Femur (tissue), 1 donor: ENCODE measurements around the gene MAPKAPK5.
"Not testable (repeated sequence)": the region's sequence is repeated elsewhere in the genome, so short reads cannot be mapped to it uniquely, and the experiment has no call there.

Experiments used
- DNase-seq: peaks from one replicate; pipeline ENCODE4 v3.0.0-alpha.2; 2017

Gene MAPKAPK5

DNA sequence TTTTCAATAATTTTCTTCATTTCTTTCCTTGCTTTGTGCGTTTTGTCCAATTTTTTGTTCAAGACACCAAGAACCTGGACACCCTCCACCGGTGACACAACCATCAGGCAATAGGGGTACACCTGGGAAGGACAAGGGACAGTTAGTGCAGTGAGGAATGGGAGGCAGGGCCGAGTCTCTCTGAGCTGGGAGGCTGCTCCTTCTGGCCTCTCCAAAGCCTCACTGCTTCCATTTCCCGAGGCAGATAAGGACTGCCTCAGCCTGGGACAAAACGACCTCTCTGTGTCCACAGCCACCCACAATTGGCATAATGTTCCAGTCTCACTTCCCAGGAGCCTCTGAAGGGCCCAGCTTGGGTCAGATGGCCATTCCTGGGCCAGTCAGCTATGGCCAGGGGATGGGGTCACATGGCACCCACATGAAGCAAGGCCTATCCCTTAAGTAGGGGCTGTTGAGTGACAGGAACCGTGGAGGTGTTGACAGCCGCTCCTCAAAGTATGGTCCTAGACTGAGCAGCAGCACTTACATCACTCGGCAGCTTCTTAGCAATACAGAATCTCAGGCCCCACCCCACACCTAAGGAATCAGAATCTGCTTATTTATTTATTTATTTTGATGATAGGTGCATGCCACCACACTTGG is 13.6 kb upstream of the MAPKAPK5 start:
- DNase-seq, result no peak

DNA sequence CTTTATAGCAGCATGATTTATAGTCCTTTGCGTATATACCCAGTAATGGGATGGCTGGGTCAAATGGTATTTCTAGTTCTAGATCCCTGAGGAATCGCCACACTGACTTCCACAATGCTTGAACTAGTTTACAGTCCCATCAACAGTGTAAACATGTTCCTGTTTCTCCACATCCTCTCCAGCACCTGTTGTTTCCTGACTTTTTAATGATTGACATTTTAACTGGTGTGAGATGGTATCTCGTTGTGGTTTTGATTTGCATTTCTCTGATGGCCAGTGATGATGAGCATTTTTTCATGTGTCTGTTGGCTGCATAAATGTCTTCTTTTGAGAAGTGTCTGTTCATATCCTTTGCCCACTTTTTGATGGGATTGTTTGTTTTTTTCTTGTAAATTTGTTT is 12.4 kb upstream of the MAPKAPK5 start:
- DNase-seq, result not testable (repeated sequence)

DNA sequence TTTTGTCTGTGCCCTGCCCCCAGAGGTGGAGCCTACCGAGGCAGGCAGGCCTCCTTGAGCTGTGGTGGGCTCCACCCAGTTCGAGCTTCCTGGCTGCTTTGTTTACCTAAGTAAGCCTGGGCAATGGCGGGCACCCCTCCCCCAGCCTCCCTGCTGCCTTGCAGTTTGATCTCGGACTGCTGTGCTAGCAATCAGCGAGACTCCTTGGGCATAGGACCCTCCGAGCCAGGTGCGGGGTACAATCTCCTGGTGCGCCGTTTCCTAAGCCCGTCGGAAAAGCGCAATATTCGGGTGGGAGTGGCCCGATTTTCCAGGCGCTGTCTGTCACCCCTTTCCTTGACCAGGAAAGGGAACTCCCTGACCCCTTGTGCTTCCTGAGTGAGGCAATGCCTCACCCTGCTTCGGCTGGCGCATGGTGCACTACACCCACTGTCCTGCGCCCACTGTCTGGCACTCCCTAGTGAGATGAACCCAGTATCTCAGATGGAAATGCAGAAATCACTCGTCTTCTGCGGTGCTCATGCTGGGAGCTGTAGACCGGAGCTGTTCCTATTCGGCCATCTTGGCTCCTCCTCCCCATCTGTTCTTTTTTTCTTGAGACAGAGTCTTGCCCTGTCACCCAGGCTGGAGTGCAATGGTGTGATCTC is 7.2 kb upstream of the MAPKAPK5 start:
- DNase-seq, result not testable (repeated sequence)

DNA sequence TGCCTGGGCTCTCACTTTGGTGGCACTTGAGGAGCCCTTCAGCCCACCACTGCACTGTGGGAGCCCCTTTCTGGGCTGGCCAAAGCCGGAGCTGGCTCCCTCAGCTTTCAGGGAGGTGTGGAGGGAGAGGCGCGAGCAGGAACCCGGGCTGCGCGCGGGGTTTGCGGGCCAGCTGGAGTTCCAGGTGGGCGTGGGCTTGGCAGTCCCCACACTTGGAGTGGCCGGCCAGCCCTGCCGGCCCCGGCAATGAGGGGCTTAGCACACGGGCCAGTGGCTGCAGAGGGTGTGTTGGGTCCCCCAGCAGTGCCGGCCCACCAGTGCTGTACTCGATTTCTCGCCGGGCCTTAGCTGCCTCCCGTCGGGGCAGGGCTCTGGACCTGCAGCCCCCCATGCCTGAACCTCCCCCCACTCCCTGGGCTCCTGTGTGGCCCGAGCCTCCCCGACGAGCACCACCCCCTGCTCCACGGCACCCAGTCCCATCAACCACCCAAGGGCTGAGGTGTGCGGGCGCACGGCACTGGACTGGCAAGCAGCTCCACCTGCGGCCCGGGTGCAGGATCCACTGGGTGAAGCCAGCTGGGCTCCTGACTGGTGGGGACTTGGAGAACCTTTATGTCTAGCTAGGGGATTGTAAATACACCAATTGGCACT is 6.4 kb upstream of the MAPKAPK5 start:
- DNase-seq, result not testable (repeated sequence)

DNA sequence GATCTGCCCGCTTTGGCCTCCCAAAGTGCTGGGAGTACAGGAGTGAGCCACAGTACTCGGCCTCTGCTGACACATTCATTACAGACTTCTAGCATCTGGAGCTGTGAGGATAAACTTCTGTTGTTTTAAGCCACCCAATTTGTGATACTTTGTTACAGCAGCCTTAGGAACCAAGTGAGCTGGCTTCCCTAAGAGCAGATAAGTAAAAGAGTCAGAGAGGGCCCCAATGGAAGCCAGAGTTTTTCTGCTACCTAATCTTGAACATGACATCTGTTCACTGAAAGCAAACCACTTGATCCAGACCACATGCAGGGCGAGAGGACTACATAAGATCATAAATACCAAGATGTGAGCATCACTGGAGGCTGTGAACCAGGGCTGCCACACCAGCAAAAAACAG is 3.7 kb upstream of the MAPKAPK5 start:
- no peak for DNase-seq

DNA sequence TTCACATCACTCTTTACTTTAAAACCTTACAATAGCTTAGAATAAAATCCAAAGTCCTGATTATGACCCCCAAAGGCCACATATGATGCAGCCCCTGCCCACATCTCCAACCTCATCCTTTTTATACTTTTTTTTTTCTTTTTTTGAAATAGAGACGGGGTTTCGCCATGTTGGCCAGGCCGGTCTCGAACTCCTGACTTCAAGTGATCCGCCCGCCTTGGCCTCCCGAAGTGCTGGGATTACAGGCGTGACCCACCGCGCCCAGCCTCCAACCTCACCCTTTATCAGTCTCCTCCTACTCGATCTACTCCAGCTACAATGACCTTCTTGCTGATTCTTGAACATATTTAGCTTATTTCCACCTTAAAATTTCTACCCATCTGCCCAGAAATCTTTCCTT is 1.2 kb upstream of the MAPKAPK5 start:
- DNase-seq, result no peak

DNA sequence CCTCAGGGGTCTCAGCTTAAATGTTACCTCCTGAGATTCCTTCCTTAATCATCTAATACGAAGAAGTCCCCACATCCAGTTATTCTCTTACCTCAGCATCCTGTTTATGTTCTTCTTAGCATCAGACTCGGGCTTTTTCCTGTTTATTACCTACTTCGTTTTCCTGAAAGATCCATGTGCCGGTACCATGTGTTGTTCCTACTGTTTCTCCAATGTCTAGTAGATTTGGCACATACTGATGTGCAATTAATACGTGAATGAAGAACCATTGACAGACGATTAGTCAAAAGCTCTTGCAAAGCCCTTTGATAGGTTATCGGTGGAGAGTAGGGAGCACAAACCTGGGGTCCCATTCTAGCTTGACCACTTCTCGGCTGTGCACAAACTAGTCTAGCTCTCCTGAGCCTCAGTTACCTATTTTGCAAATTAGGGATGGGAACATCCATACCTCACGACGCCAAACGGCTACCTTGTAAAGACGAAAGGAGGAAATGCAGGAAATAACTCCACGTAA is 735 bp upstream of the MAPKAPK5 start:
- no peak for DNase-seq

DNA sequence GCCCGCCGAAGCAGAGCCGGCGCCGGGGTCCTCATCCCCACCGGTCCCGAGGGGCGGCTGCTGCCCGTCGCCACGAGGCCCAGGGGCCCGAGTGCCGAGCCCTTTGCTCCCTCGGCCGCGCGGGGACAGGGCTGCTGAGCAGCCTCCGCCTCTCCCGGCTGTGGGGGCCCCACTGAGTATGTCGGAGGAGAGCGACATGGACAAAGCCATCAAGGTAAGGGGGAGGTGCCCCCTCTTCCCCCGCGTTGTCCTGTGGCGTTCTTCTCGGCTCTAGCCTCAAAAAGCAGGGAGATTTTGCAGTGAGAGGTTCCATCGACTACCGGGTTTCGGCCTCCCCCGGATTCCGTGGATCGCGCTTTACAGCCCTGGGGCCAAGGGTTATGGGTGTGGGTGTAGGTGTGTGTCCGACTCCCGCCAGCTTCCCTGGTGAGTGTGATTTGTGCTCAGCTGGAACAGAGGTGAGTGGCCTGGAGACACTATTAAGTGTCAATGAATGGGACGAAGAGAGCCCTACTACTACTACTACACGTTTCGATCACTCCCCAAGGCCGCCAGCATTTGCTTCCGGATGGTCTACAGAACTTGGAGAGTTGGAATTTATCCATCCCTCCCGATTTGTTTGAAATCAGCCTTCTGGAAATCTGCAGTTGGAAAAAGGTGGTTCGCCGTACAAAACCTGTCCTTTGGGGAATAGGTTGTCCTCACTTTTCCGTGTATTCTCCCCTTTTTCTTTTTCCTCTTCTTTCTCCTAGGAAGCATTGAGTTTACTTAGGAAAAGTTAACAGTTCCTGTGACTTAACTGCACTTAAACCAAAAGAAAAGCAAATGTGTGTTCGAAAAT is 748 bp downstream of the MAPKAPK5 start:
- no peak for DNase-seq

DNA sequence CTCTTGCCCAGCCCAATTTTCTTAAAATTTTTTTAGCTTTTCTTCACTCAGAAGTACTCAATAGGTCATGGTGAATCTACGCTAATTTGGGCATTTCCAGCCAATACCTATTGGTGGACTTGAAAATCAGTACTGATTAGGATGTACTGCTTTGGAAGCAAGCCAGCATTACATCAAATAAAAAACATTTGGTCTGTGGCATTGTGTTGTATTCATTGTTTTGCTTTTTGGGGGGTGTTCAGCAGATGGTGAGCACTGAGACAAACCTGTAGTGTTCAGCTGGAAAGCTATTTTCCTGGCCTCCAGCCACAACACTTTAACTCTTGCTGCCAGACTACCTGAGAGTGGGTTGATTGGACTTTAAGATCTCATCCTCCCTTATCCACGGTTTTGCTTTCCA is 4.0 kb downstream of the MAPKAPK5 start:
- DNase-seq, result no peak

DNA sequence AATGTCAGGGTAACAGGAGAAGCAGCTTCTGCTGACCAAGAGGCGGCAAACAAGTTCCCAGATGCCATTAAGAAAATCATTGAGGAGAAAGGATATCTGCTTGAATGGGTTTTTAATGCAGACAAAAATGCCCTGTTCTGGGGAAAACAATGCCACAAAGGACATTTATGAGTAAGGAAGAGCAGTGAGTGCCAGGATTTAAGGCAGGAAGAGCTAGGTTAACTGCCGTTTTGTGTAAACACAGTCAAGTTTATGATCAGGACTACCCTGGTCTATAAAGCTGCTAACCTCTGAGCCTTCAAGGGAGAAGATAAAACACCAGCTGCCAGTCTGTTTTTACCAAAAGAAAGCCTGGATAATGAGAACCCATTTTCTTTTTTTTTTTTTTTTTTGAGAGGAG is 8.5 kb downstream of the MAPKAPK5 start:
- no peak for DNase-seq

DNA sequence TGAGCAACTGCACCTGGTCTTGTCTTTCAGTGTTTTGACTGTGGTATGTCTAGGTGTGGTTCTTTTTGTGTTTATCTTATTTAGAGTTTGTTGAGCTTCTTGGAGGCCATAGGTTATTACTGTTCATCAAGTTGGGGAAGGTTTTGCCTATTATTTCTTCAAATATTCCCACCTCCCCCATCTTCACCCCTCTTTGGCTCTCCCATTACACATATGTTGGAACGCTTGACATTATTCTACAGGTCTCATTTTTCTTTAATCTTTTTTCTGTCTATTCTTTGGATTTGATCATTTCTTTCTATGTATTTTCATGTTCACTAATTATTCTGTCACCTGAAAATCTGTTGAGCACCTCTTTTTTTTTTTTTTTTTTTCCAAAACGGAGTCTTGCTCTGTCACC is 16.2 kb downstream of the MAPKAPK5 start:
- DNase-seq, result no peak

DNA sequence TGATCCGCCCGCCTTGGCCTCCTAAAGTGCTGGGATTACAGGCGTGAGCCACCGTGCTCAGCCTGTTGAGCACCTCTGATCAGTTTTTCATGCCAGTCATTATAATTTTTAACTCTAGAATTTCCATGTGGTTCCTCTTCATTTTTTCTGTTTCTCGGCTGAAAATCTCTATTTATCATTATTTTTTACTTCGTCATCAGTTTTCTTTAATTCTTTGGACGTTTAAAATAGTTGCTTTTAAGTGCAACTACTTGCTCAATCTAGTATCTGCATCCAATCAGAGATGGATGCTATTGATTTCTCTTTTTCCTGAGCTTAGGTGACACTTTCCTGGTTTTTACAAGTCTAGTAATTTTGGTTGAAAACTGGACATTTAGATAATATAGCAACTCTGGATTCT is 16.8 kb downstream of the MAPKAPK5 start:
- DNase-seq, result no peak

DNA sequence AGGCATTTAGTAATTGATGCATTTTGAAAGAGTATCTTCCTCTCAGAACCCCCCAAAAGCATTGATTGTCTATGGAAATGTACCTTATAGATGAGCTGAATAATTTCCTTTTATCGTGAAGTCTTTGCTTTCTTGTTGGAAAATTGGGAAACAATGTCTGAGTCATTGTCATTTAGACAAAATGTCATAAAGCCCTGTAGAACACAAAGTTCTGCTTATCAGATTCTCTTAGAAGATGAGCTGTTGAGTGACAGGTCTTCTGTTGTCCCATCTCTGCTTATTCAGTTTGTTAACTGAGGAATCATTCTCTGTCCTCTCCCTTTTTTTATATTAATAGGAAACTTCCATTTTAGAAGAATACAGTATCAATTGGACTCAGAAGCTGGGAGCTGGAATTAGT is 22.9 kb downstream of the MAPKAPK5 start:
- DNase-seq, result no peak

DNA sequence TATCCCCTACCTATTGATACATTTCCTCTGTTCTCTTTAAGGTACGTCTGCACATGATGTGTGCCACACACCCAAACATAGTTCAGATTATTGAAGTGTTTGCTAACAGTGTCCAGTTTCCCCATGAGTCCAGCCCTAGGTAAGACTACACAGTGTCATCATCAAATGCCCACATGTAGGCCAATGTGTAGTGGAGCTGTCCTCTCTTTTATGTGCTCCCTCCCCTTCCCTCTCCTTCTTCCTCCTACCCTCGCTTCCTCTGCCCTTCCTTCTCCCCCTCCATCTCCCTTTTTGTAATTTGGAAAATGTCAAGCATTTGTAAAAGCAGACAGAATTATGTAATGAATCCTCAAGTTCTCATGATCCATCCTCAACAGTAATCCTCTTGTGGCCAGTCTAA is 25.5 kb downstream of the MAPKAPK5 start:
- DNase-seq, result no peak

DNA sequence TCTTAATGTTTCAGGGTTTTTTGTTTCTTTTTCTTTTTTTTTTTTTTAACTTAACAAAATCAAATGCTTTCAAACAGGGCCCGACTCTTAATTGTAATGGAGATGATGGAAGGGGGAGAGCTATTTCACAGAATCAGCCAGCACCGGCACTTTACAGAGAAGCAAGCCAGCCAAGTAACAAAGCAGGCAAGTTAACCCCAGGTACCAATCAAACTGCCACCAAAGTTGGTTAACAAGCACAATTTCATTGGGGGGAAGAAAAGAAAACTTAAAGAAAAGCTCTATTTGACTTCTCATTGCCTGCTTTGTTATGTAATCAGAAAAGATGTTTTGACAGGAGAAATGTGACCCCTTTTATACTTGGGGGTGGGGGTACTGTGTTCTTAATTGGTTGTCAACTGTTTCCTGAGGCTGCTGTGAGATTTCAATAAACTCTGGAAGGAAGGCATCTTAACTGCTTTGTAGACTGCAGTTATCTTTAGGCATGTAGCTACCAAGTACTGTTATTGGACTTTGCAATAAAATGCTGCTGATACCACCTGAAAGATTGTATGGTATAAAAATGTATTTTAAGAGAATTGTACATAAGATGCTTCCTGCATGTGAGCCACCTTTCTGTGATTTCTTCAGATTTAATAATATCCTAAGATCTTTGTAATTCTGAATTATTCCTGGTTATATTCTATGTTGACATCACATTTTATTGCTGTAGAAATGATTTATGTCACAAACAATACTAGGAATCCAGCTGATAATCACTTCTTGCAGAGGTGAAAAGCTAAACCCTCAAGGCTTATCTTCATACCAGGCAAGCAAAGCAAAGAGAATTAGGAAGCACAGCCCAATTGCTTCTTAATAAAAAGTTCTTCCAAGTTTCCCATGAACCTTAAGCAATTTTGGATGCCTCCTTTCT is 26.9 kb downstream of the MAPKAPK5 start:
- DNase-seq, result no peak

DNA sequence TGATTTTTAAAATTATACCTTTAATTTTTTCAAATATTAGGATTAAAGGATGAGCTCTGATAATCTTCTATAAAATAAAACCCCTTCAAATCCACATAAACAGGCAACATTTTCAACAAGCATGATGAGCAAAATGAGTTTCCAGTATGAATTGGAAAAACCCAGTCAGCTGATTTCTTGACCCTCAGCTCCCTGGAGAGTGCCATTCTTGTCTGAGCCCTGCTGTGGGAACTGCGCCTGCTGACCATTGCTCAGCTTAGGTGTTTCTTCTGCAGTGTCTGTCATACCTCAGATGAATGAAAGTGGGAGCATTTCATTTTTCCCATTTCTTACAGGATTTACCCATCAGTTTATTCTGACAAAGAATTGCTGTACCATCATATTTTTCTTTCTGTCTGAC is 27.6 kb downstream of the MAPKAPK5 start:
- DNase-seq, result no peak

DNA sequence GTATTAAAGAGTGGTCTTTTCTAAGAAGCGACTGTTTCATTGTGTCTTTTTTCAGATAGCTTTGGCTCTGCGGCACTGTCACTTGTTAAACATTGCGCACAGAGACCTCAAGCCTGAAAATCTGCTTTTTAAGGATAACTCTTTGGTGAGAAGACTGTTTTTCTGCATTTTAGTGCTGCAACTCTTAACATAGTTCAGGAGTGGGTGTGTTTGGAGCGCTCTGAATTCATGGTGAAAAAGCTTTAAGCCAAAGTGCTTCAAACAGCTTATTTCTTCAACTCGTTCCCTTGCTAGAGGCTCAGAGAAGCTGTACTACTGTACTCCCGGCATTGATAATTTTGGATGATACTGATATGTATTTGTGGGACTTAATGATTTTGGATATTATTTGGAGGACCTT is 28.2 kb downstream of the MAPKAPK5 start:
- DNase-seq, result no peak

DNA sequence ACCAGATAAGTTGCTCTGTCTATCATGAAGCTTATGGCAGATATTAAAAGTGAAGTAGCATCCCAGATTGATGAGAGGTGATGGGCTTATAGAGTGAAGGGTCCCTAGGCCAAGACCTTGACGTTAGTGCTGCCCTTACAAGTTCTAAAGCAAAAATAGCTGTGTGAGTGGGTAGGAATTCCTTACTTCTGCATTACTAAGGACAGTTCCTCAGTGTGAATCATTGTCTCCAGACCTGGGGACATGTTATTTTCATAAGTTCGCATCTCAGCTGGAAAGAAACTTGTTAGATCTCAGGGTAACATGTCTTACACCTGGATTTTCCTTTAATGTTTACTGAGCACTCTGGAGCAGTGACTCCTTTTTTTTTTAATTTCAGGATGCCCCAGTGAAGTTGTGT is 28.7 kb downstream of the MAPKAPK5 start:
- DNase-seq, result no peak

DNA sequence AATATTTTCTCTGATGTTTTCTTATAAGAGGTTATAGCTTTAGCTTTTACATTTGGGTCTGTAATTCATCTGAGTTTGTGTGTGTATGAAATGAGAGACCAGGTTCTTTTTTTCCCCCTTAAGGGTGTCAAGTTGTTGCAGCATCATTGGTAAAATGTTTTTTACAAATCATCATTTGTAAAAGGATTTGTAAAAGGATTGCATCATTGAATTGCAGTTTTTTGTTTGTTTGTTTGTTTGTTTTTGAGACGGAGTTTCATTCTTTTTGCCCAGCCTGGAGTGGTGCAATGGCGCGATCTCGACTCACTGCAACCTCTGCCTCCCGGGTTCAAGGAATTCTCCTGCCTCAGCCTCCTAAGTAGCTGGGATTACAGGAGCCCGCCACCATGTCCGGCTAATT is 31.1 kb downstream of the MAPKAPK5 start:
- no peak for DNase-seq

DNA sequence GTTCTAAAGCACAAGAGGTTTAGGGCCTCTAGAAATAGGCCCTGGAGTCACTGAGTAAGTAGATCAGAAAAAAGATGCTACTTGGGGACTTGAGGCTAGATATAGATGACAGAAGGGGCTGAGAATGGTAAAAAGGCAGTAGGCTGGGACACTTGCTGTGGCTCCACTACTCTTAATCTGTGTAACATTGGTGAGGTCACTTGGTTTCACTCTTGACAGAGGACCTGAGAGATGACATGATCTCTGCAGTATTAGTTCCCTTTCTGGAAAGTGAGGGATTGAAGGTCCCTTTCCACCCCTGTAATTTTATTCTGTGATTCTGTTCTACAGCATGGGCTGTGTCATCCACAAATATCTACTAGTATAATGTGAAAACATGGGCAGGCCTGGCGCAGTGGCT is 39.7 kb downstream of the MAPKAPK5 start:
- no peak for DNase-seq

DNA sequence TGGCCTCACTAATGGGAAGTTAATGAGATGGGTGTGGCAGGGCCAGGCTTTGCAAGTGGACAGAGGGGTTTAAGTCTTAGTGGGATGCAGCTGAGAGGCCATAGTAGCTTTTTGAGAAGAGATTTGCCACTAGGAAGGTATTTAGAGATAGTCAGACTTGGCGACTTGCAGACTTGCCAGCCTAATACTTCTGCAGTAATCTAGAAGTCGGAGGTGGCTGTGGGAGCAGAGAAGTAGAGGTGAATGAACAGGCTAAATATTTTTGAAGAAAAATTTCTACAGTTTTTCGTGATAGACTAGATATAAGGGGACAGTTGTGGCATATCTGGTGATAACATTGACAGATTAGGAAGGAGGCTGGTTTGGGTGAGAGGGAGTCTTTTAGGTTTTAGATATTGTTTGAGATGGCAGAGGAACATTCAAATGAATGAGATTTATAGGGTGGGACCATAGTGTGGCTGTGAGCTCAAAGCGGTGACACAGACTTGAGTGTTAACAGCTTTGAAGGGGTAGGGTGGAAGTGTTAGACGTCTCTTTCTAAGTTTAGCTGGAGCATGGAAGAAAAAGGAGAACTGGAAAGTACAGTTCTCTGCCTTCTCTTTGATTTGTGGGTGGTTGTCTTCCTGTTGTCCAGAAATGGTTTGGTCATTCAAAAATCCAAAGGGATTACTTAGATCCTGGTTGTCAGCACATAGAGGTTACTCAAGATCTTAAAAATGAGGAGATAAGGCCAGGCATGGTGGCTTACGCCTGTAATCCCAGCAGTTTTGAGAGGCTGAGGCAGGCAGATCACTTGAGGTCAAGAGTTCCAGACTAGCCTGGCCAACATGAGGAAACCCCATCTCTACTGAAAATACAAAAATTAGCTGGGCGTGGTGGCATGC is 44.9 kb downstream of the MAPKAPK5 start:
- DNase-seq, result no peak
